GM19193 (cell line): ENCODE data around the gene EVPL.

Experiments used
- POLR2A ChIP-seq: IDR thresholded peaks from 4 replicates; pipeline ENCODE4 v1.6.1; 2011; ENCODE audit not compliant: insufficient read depth, insufficient read length; ENCODE audit errors: extremely low read depth

EVPL gene

DNA sequence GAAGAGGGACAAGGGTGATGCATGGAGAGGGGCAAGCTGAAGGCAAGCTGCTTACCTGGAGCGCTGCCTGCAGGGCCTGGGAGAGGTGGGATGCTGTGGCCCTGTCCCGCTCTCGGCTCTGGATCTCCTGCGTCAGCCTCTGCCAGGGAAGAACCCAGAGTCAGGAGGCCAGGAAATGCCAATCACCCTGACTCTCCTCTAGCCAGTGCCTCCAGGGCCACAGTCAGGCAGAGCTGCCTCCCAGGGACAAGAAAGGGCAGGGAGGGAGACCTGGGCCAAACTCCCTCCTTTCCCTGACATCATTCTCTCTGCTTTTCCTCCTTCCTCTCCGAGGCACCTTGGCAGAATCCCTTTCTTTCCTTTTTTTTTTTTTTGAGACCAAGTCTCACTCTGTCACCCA is 15.2 kb downstream of the EVPL start:
- no peak for TF ChIP-seq POLR2A

DNA sequence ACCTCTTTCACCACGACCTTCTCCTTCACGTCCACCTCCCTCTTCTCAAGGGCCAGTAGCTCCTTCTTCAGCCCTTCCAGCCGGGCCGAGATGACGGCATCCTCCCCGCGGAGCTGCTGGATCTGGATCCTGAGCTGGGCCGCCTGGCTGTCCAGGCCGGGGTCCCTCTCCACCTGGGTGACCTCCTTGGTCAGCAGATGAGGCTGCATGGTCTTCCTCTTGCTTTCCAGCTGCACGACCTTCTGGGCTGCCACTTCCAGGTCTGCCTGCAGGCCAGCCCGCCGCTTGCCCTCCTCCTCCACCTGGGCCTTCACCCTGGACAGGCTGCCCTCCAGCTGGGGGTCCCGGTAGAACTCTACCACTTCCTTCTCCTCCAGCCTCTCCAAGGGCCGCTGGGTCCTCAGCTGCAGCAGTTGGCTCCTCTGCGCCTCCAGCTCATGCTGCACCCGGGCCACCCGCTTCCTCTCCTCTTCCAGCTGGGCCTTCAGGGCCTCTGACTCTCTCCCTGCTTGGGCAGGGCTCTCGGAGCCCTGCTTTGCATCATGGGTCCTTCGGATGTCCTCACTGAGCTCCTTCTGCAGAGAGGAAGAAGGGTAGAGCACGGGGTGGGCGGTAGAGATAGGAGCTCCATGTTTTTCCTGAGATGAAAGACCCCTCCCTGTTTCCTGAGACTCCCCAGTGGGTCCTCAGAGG is 17.0 kb downstream of the EVPL start:
- TF ChIP-seq POLR2A: no peak

DNA sequence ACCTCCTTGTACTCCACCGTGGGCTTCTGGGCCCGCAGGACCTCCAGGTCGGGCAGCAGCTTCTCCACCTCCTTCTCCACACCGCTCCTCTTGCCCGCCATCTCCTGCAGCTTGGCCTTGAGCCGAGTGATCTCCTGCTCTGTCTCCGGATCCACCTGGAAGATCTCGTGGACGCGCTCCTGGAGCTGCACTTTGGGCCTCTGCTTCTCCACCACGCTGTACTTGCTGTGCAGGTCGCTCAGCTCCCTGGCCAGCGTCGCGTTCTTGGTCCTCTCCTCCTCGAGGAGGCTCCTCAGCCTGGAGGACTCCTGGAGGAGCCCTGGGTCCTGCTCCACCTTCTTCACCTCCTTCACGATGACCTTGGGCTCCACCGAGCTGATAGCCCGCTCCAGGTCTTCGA is 17.7 kb downstream of the EVPL start:
- no peak for TF ChIP-seq POLR2A

DNA sequence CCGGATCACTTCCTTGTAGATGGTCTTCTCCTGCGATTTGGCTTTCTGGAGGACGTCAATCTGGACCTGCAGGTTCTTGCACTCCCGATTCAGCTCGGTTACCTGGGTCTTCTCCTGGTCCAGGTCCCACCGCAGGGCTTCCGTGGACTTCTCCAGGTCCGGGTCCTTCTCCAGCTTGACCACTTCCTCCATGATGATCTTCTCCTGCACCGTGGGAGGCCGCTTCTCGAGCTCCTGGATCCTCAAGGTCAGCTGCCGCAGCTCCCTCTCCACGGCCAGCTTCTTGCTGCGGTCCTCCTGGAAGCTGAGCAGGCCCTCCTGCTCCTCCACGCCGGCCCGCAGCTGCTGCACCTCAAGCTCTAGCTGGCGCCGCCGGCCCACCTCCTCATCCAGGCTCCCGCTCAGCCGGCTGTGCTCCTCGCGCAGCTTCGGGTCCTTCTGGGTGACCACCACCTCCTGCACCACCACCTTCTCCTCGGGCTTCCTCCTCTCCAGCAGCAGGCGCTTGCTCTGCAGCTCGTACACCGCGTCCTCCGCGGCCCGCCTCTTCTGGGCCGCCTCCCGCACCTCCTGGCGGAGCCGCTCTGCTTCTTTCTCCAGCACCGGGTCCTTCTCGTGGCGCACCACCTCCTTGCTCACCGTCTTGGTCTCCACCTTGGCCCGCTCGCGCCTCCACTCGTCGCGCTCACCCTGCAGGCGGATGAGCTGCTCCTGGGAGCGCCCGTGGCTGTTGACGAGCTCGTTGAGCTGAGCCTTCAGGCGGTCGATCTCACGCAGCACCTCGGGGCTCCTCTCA is 18.3 kb downstream of the EVPL start:
- TF ChIP-seq POLR2A: no peak

DNA sequence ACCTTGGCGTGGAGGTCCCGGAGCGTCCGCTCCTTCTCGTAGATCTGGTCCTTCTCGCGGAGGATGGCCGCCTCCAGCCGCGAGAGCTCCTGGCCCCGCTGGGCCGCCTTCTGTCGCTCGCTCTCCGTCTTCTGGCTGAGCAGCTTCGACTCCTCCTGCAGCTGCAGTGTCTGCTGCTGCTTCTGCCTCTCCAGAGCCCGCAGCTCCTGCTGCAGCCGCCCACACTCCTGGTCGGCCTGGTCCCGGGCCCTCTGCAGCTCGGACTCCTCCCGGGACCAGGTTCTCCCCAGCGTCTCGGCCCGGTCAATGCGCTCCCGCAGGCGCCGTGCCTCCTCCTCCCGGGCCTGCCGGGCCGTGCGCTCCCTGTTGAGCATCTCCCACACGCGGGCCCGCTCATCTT is 18.9 kb downstream of the EVPL start:
- TF ChIP-seq POLR2A: no peak

DNA sequence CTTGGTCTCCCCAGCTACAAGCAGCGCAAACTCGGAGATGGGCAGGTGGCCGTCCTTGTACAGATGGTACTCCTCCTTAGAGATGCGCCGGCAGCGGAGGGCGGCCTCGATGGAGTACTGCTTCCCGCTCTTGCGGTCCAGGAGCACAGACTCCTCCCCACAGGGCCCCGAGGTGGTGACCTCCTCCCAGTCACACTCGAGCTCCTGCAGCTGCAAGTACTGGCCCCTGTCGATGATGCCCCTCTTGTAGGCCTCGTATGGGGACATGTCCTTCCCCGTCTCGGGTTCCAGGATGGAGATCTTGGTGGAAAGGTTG is 19.3 kb downstream of the EVPL start:
- TF ChIP-seq POLR2A: no peak

DNA sequence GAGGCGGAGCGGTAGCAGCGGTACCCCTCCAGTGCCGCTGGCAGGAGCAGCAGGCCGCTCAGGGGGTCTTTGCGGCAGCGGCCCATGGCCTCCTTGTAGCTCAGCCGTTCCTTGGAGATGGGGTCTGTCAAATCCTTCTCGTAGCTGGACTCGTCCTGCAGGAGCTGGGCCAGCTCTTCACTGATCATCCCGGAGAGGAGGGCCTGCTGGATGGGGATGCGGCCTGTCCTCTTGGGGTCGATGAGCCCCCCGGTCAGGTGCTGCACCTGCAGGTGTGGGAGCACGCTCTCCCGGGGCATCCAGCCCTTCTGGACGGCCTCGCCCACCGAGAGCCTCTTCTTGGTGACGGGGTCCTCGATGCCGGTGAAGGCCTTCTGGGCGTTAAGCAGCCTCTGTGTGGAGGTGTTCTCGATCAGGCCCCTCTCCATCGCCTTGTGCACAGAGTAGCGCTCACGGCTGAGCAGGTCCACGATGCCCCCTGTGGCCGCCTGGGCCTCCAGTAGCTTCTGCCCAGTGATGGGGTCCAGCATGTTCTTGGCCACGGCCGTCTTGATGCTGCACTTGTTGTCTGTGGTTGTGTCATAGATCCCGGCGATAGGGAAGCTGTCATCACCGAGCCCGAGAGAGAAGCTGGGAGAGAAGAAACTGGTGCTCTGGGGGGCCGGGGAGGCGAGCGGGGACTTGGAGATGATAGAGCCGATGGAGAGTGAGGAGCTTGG is 19.8 kb downstream of the EVPL start:
- no peak for TF ChIP-seq POLR2A

DNA sequence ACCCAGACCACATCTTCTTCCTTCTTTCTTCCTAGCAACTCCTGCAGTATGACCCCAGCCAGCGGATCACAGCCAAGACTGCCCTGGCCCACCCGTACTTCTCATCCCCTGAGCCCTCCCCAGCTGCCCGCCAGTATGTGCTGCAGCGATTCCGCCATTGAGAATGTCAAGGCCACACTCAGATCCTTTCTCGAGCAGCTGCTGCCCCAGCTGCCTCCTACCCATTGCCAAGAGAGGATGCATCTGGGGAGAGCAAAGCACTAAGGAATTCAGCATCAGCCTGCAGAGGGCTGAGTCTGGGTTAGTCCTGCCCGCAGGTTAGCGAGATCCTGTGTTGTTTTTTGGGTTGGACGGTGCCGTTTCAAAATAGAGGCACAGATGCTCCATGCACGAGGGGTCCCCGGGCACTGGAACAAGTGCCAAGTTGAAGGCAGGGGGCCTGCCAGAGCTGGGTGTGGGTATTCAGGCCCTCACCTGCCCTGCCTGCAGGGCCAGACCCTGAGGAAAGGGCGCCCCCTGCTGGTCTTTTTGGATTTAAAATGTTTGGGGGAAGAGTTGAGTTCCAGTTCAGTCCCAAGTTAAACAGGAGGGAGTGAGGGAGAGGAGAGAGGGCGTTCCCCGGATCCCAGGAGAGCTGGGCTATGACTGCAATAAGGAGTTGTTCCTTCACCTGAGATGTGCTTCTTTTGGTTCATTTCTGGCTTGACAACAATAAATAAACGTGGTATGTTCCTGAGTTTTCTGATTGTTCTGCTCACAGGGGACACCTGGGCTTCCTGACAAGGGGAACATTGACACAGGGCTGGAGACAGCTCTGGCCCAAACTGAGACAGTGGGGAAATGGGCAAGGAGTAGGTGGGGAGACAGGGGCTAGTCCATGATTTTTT is 21.6 kb downstream of the EVPL start:
- TF ChIP-seq POLR2A: no peak

DNA sequence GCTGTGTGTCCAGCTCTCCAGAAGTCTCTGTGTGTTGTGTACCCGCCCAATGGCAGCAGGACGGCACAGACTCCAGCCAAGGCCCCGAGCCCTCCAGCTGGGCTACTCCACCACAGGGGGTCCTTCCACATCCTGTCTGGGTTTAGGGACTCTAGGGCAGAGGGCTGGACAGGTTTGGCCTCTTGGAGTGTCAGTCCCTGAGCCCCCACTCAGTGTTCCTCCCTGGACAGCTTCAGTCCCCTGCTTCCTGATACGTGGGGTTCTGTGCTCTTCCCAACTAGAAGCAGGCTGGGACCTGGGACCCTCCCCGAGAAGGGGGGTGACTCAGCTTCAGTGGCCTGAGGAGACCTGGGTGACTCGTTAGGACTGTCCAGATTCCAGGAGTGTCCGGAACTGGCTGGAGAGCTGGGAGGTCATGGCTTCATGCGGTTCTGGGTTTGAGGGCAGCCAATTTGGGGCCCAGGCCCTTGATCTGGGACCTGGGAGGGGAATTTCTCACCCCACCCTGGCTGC is 22.3 kb downstream of the EVPL start:
- no peak for TF ChIP-seq POLR2A

DNA sequence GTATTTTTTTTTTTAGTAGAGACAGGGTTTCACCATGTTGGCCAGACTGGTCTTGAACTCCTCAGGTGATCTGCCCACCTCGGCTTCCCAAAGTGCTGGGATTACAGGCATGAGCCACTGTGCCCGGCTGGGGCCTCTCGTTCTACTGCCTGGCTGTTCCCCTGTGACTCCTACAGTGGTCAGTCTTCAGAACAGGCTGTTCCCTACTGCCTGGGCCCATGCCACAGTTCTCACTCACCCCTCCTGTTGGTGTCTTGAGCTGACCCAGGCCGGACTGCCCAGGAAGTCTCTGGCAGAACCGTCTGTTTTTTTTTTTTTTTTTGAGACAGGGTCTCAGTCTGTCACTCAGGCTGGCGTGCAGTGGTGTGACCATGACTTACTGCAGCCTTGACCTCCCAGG is 23.2 kb downstream of the EVPL start:
- no peak for TF ChIP-seq POLR2A

DNA sequence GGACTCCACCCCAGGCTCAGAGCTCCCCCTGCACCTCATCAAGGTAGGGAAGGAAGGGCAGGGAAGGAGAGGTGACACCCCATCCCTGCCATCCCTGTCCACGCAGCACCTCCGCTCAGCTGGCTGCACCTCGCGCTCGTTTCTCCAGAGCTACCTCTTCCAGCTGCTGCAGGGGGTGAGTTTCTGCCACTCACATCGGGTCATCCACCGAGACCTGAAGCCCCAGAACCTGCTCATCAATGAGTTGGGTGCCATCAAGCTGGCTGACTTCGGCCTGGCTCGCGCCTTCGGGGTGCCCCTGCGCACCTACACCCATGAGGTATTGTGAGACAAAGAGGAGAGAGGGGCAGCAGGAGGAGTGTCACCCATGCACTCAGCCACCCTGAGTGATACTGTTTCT is 25.0 kb downstream of the EVPL start:
- no peak for TF ChIP-seq POLR2A

DNA sequence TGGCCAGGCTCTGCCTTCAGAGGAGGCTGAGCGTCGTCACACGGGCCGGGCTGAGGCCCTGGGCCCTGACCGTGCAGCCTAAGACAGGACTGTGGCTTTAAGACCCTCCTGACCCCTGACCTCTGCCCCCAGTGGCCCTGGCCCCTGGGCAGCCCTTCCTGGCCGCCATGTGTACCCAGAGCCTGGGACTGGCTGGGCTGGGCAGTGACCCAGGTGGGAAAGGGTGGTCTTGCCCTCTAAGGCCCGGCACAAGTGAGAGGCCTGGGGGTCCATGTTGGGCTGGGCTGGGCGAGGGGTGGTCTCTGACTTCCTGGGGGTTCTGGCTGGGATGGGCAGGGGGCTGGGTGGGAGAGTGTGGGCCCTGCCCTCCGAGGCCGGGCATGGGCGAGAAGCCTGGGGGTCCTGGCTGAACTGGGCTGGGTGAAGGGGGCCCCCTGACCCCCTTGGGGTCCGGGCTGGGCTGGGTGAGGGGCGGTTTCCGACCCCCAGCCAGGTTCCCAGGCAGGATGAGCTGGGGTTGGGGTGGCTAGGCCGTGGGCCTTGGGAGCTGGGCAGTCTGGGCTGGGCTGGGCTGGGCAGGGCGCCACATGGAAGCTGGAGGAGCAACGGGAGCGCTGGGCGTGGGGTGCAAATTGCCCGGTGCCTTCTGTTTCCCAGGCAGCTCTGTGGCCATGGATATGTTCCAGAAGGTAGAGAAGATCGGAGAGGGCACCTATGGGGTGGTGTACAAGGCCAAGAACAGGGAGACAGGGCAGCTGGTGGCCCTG is 26.2 kb downstream of the EVPL start, which contains the start of gene CDK3:
Gene CDK3 (plus strand): TSS at position 101 of the 767 bp plus-strand sequence. CDS start 571 bp downstream, at position 672.
- no peak for TF ChIP-seq POLR2A

DNA sequence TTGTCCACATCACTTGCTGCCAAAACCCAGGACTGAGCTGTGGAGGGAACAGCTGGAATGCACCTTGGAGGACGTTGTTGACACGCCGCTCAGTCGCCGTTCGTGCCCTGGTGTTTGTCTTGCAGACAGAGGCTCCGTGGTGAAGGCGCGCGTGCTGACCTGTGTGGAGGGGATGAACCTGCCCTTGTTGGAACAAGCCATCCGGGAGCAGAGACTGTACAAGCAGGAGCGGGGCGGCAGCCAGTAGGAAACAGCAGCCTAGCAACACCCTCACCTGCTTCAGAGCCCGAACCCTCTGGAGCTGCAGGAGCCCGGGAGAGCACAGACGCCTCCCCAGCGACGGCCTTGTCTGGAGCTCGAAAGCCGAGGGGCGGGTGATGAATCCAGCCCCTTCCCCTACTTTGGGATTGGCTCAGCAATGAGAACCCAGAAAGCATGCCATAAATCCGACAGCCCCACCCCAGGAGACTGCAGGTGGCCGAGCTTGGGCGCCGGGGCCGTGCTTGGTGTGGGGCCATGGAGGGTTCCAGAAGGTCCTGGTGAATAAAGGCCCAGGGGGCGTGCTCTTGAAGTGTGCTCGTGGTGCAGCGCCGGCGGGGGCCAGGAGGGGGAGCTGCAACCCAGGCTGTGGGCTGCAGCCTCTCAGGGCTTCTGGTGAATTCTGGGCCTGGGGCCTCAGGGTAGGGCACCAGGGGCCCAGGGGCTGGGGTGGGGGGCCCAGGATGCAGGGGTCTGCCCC is 26.9 kb downstream of the EVPL start:
- no peak for TF ChIP-seq POLR2A
